Stimulated activated CD4-positive, alpha-beta T cell treated with anti-CD3 and anti-CD28 coated beads, Interleukin-4, amount 100 ng/mL, for 48 hours (primary cell): ENCODE data around the gene MPV17L.
"Not testable (repeated sequence)": the region's sequence is repeated elsewhere in the genome, so short reads cannot be mapped to it uniquely, and the experiment has no call there.

Experiments
- DNase-seq, 2 donors: peaks; one replicate each; pipeline ENCODE4 v3.0.0-alpha.2; 2020; ENCODE audit warnings: low read depth in 2 of 2

Gene MPV17L

DNA sequence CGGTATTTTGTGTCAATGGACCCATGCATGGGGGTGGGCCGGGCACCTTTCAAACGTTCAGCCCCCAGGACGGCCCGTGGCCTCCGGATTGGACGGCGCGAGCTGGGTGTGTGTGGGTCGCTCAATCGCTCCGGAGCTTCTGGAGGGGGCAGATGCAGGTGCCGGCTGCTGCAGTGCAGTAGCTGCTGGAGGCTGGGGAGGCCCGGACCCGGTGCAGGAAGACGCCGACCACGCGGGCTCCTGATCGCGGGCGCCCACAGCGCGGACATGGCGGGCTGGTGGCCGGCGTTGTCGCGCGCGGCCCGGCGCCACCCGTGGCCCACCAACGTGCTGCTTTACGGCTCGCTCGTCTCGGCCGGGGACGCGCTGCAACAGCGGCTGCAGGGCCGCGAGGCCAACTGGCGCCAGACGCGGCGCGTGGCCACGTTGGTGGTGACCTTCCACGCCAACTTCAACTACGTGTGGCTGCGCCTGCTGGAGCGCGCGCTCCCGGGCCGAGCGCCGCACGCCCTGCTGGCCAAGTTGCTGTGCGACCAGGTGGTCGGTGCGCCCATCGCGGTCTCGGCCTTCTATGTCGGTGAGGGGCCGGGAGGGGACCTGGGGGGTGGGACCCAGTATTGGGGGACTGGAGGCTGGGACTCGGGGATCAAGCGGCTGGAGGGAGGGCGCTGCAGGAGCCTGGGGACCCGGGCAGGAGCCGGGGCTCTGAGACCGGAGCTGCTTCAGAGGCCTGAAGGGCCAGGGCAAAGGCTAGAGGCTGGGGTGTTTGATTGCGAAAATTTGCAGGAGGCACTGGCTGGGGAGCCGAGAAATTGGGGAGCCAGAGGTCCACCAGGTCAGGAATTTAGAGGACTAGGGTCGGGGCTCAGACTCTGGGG lies at the start of gene MPV17L:
TSS of gene MPV17L (plus strand) at position 124 of the 878 bp plus-strand sequence. CDS start at position 268, 144 bp downstream.
- not testable (repeated sequence) for DNase-seq

DNA sequence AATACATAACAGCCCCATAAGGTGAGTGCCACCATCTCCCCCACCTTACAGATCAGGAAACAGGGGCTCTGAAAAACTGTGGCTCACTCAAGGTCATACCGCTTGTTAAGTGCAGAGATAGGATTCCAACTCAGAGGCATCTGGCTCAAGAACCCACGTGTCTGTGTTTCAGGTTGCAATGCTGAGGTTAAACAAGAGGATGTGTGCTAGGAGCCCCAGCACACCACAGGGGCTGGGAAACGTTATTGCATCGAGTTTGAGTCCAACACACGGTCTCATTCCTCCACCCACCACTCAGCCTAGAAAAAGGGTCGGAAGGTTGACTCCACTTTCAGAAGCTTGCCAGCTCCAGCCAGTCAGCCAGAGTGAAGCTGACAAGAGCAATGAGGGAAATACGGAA lies 46.8 kb upstream of the MPV17L start:
- DNase-seq: not testable (repeated sequence)

DNA sequence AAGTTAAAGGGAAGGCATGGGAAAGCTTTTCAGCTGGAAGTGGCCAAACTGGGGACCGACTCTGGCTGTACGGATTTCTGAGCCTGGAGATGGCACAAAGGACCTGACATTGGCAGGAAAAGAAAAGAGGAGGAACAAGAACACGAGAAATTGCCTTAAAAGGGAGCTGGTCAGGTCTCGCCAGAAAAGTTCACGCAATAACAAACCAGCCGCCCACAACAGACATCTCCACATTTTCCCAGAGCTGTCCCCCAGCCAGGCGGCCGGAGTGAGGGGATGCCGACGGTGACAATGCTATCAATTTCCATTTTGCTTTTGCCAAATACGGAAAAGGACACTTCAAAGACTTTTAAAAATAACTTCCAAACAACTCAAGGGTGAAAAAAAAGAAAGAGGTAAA lies 44.3 kb upstream of the MPV17L start:
- DNase-seq: not testable (repeated sequence)

GRCh38 chr16:15351745-15352144 lies 43.8 kb upstream of the MPV17L start:
- not testable (repeated sequence) for DNase-seq

GRCh38 chr16:15352852-15353251 lies 42.7 kb upstream of the MPV17L start:
- DNase-seq: not testable (repeated sequence)

DNA sequence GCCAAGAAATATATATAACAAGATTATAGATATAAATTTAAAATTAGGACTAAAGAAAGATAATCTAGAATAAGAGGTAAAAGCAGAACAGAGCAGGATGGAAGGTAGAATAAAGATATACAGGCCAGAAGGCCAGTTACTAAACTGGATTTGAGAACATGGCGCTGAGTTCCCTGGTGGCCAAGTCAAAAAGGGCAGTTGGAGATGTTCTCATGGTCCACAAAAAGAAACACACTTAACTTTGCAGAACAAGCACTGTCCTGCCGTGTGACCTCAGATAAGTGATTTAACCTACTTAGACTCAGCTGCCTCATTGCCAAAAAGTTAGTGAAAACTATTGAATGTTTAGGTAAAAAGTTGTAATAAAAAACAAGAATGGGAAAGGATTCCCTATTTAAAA lies 40.7 kb upstream of the MPV17L start:
- not testable (repeated sequence) for DNase-seq

DNA sequence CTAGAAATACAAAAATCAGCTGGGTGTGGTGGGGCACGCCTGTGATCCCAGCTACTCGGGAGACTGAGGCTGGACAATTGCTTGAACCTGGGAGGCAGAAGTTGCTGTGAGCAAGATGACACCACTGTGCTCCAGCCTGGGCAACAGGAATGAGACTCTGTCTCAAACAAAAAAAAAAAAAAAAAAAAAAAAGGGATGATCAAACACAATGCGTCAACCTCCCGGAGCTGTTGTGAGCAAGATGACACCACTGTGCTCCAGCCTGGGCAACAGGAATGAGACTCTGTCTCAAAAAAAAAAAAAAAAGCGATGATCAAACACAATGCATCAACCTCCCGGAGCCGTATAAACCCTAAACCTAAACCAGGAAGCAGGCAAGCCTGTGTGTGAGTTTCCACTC lies 38.1 kb upstream of the MPV17L start:
- not testable (repeated sequence) for DNase-seq

GRCh38 chr16:15378194-15378593 lies 17.4 kb upstream of the MPV17L start, which contains the start of gene NPIPA5:
TSS of gene NPIPA5 (minus strand) at chr16:15378294. CDS start at chr16:15378294, 0 bp downstream.
- not testable (repeated sequence) for DNase-seq

GRCh38 chr16:15382810-15383209 lies 12.7 kb upstream of the MPV17L start:
- not testable (repeated sequence) for DNase-seq

GRCh38 chr16:15388060-15388459 lies 7.5 kb upstream of the MPV17L start:
- not testable (repeated sequence) for DNase-seq

DNA sequence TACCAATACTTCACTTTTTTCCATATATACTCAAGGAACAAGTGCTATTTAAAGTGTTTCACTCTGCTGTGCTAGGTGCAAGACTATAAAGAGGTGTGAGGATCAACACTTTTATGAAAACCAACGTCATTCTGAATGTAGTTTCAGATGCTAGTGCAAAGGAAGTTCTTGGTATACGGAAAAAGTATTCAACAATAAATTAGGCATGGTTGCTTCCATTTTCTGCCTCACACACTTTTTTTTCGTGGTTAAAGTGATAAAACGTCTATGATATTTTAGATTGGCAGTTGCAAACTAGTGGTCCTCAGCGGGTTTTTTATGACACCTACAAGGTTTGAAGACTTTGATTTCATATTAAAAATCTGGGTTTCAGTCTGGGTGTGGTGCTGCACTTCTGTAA lies 5.6 kb upstream of the MPV17L start:
- DNase-seq: not testable (repeated sequence)

- not testable (repeated sequence) for DNase-seq
Measured at GRCh38 chr16:15393025-15393424, 2.5 kb upstream of the MPV17L start.

- DNase-seq: not testable (repeated sequence)
Measured at GRCh38 chr16:15396509-15396829, 915 bp downstream of the MPV17L start.

DNA sequence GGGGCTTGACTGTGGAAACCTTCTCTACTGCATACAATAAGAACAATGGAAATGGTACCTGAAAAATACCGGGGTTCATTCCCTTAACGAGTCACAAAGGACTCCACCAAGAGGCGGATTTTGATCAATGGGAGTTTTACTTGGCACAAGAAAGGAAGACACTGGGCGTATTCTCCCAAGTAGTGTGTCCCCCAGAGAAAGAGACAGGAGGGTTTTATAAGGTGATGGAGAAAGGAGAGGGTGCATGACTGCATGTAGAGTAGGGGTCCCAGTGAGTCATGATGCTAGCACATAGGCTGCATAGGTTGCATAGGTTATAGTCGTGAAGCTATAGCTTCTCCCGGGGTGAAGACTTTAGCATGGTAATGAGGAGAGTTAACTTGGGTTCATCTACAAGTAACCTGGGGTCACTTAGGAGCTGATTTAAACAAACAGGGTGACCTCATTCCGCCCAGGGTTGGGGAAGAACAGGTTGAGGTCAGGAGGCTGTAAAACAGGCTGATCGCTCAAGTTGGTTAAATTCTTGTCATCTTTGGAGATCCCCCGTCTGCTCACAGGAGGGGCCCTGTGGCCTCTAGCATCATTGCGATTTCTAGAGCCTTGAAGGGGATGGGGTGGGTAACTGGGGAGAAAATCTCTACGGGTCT lies 1.5 kb downstream of the MPV17L start:
- DNase-seq: no peak

DNA sequence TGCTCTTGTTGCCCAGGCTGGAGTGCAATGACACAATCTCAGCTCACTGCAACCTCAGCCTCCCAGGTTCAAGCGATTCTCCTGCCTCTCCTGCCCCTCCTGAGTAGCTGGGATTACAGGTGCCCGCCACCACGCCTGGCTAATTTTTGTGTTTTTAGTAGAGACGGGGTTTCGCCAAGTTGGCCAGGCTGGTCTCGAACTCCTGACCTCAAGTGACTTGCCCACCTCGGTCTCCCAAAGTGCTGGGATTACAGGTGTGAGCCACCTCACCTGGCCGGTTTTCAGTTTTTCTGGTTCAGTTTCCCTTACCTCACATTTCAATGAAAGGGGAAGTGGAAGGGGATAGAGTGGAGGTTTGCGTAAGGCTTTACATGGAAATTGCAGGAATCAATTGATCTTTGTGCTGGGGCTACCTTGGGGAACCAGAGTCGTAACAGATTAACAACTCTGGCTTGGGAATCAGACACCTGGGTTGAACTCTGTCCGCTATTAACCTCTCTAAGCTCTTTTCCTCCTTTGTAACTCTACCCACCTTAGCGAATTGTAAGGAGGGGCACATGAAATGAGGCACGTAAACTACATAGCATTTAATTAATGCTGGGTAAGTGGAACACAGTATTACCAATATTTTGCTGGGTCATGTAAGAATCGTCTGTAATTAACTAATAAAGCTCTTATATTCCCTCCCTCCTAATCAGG lies 3.2 kb downstream of the MPV17L start:
- DNase-seq: no peak

- DNase-seq: no peak
Measured at GRCh38 chr16:15399317-15399716, 3.8 kb downstream of the MPV17L start.

GRCh38 chr16:15400314-15400713 lies 4.8 kb downstream of the MPV17L start:
- not testable (repeated sequence) for DNase-seq

- no peak for DNase-seq
Measured at GRCh38 chr16:15401972-15402371, 6.4 kb downstream of the MPV17L start.

- no peak for DNase-seq
Measured at GRCh38 chr16:15403392-15403995, 7.9 kb downstream of the MPV17L start.

GRCh38 chr16:15404091-15404490 lies 8.5 kb downstream of the MPV17L start:
- not testable (repeated sequence) for DNase-seq

GRCh38 chr16:15404792-15405191 lies 9.2 kb downstream of the MPV17L start:
- DNase-seq: no peak

- DNase-seq: not testable (repeated sequence)
Measured at GRCh38 chr16:15407756-15408155, 12.2 kb downstream of the MPV17L start.
